Measurements from ENCODE around the gene U2AF1L4.

The U2AF1L4 gene

DNA sequence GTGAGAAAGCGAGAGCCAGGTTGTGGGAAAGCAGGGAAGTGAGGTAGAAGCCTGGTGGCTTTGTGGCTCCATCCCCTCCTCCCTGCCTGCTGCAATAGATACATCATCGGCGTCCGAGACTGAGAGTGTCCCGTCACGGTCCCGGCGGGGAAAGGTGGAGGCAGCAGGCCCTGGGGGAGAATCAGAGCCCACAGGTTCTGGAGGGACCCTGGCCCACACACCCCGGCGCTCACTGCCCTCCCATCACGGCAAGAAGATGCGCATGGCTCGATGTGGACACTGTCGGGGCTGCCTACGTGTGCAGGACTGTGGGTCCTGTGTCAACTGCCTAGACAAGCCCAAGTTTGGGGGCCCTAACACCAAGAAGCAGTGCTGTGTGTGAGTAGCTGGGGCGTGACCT lies 22.3 kb downstream of the U2AF1L4 start:
- no peaks in the 10 kb centered on the region for H3K27me3 ChIP-seq (ENCODE audit: control insufficient read depth in 1 of 2, insufficient read depth in 1 of 2, low read length in 2 of 2)
- no peak overlapping the region for H3K9ac ChIP-seq (ENCODE audit: low read length)
- H3K79me1 ChIP-seq (replicated peaks; ENCODE audit: low read length, poor library complexity, severe bottlenecking), result peaks cover 53% of the 10 kb centered on the region
- no peak overlapping the region for H3K27ac ChIP-seq (ENCODE audit: low read length, poor library complexity, severe bottlenecking)
- H4K91ac ChIP-seq (ENCODE audit: low read length), result no peak overlapping the region
- no peak overlapping the region for H2BK5ac ChIP-seq (ENCODE audit: low read depth, low read length, poor library complexity, severe bottlenecking)
- H2AK5ac ChIP-seq (ENCODE audit: low read length, severe bottlenecking), result no peak overlapping the region
- H4K8ac ChIP-seq (ENCODE audit: low read length), result no peak overlapping the region
- H2BK120ac ChIP-seq (ENCODE audit: low read depth, low read length), result no peak overlapping the region
- H3K36me3 ChIP-seq (ENCODE audit: control insufficient read depth in 1 of 2, insufficient read depth in 2 of 2, low read depth in 1 of 2, low read length in 2 of 2), result peaks cover 72 to 83% of the 10 kb centered on the region in 2 experiments
- no peak overlapping the region for H2AFZ ChIP-seq (ENCODE audit: low read depth, low read length)
- no peak overlapping the region for H3K4me2 ChIP-seq (ENCODE audit: low read length, poor library complexity, severe bottlenecking)
- peaks cover 11% of the 10 kb centered on the region for H3K4me1 ChIP-seq (ENCODE audit: control insufficient read depth, insufficient read depth, low read depth, low read length)
- no peak overlapping the region for H2BK15ac ChIP-seq (ENCODE audit: low read depth, poor library complexity, severe bottlenecking)
- H3K4ac ChIP-seq (ENCODE audit: low read depth in 1 of 2, low read length in 2 of 2), result no peak overlapping the region
- 98% methylated on average over 13 of the region's 16 CpGs for WGBS
- H3K14ac ChIP-seq (ENCODE audit: low read length in 2 of 2), result no peak overlapping the region
- H3K23ac ChIP-seq (ENCODE audit: low read length in 2 of 2), result no peak overlapping the region
- no peak overlapping the region for H3K18ac ChIP-seq (ENCODE audit: low read depth in 1 of 2, low read length in 2 of 2)
- no peak overlapping the region for H2BK12ac ChIP-seq (ENCODE audit: low read length in 2 of 2)
- no peaks in the 10 kb centered on the region for H3K9me3 ChIP-seq (ENCODE audit: control insufficient read depth, low read length)
- DNase-seq, result no peak
- no peak overlapping the region for H3K4me3 ChIP-seq (ENCODE audit: insufficient read depth in 1 of 2, low read depth in 1 of 2, low read length in 2 of 2)

- no peak for DNase-seq
- no peak overlapping the region for H3K27ac ChIP-seq (ENCODE audit: low read length, poor library complexity, severe bottlenecking)
- H4K91ac ChIP-seq (ENCODE audit: low read length), result peak overlapping the region; percentile 28
- no peak overlapping the region for H2BK15ac ChIP-seq (ENCODE audit: low read depth, poor library complexity, severe bottlenecking)
- no peaks in the 10 kb centered on the region for H3K9me3 ChIP-seq (ENCODE audit: control insufficient read depth, low read length)
- peak overlapping the region in 1 of 2 experiments; percentile 9 for H3K4ac ChIP-seq (ENCODE audit: low read depth in 1 of 2, low read length in 2 of 2)
- H3K23ac ChIP-seq (ENCODE audit: low read length in 2 of 2), result no peak overlapping the region
- H3K4me2 ChIP-seq (ENCODE audit: low read length, poor library complexity, severe bottlenecking), result no peak overlapping the region
- H3K36me3 ChIP-seq (ENCODE audit: control insufficient read depth in 1 of 2, insufficient read depth in 2 of 2, low read depth in 1 of 2, low read length in 2 of 2), result peaks cover 68 to 79% of the 10 kb centered on the region in 2 experiments
- peaks cover 50% of the 10 kb centered on the region for H3K79me1 ChIP-seq (replicated peaks; ENCODE audit: low read length, poor library complexity, severe bottlenecking)
- H3K27me3 ChIP-seq (ENCODE audit: control insufficient read depth in 1 of 2, insufficient read depth in 1 of 2, low read length in 2 of 2), result no peaks in the 10 kb centered on the region
- H3K4me3 ChIP-seq (ENCODE audit: insufficient read depth in 1 of 2, low read depth in 1 of 2, low read length in 2 of 2), result no peak overlapping the region
- H4K8ac ChIP-seq (ENCODE audit: low read length), result no peak overlapping the region
- WGBS, result 97% methylated on average over 14 of the region's 14 CpGs
- no peak overlapping the region for H3K18ac ChIP-seq (ENCODE audit: low read depth in 1 of 2, low read length in 2 of 2)
- H2BK5ac ChIP-seq (ENCODE audit: low read depth, low read length, poor library complexity, severe bottlenecking), result no peak overlapping the region
- peaks cover 11% of the 10 kb centered on the region for H3K4me1 ChIP-seq (ENCODE audit: control insufficient read depth, insufficient read depth, low read depth, low read length)
- no peak overlapping the region for H2BK120ac ChIP-seq (ENCODE audit: low read depth, low read length)
- H2AFZ ChIP-seq (ENCODE audit: low read depth, low read length), result no peak overlapping the region
- H3K9ac ChIP-seq (ENCODE audit: low read length), result no peak overlapping the region
- no peak overlapping the region for H2AK5ac ChIP-seq (ENCODE audit: low read length, severe bottlenecking)
- H2BK12ac ChIP-seq (ENCODE audit: low read length in 2 of 2), result no peak overlapping the region
- no peak overlapping the region for H3K14ac ChIP-seq (ENCODE audit: low read length in 2 of 2)
These were observed 22.8 kb downstream of the U2AF1L4 start for GRCh38 chr19:35722461-35722860.

- H3K4me1 ChIP-seq (ENCODE audit: control insufficient read depth, insufficient read depth, low read depth, low read length), result peaks cover 15% of the 10 kb centered on the region
- no peak overlapping the region for H3K18ac ChIP-seq (ENCODE audit: low read depth in 1 of 2, low read length in 2 of 2)
- H2AFZ ChIP-seq (ENCODE audit: low read depth, low read length), result no peak overlapping the region
- peak overlapping the region in 1 of 2 experiments; percentile 92 for H3K23ac ChIP-seq (ENCODE audit: low read length in 2 of 2)
- no peak overlapping the region for H4K91ac ChIP-seq (ENCODE audit: low read length)
- H3K27me3 ChIP-seq (ENCODE audit: control insufficient read depth in 1 of 2, insufficient read depth in 1 of 2, low read length in 2 of 2), result no peaks in the 10 kb centered on the region
- H3K14ac ChIP-seq (ENCODE audit: low read length in 2 of 2), result no peak overlapping the region
- no peaks in the 10 kb centered on the region for H3K9me3 ChIP-seq (ENCODE audit: control insufficient read depth, low read length)
- no peak overlapping the region for H2BK5ac ChIP-seq (ENCODE audit: low read depth, low read length, poor library complexity, severe bottlenecking)
- peaks cover 44% of the 10 kb centered on the region for H3K79me1 ChIP-seq (replicated peaks; ENCODE audit: low read length, poor library complexity, severe bottlenecking)
- no peak overlapping the region for H4K8ac ChIP-seq (ENCODE audit: low read length)
- no peak overlapping the region for H3K9ac ChIP-seq (ENCODE audit: low read length)
- peaks cover 58 to 69% of the 10 kb centered on the region in 2 experiments for H3K36me3 ChIP-seq (ENCODE audit: control insufficient read depth in 1 of 2, insufficient read depth in 2 of 2, low read depth in 1 of 2, low read length in 2 of 2)
- no peak overlapping the region for H3K4ac ChIP-seq (ENCODE audit: low read depth in 1 of 2, low read length in 2 of 2)
- H2AK5ac ChIP-seq (ENCODE audit: low read length, severe bottlenecking), result no peak overlapping the region
- 95% methylated on average over 16 of the region's 16 CpGs for WGBS
- H3K27ac ChIP-seq (ENCODE audit: low read length, poor library complexity, severe bottlenecking), result no peak overlapping the region
- no peak overlapping the region for H3K4me3 ChIP-seq (ENCODE audit: insufficient read depth in 1 of 2, low read depth in 1 of 2, low read length in 2 of 2)
- H2BK12ac ChIP-seq (ENCODE audit: low read length in 2 of 2), result no peak overlapping the region
- no peak for DNase-seq
- H2BK120ac ChIP-seq (ENCODE audit: low read depth, low read length), result no peak overlapping the region
- H3K4me2 ChIP-seq (ENCODE audit: low read length, poor library complexity, severe bottlenecking), result no peak overlapping the region
- no peak overlapping the region for H2BK15ac ChIP-seq (ENCODE audit: low read depth, poor library complexity, severe bottlenecking)
These were observed 23.8 kb downstream of the U2AF1L4 start for GRCh38 chr19:35721374-35721773.

- no peak overlapping the region for H2BK15ac ChIP-seq (ENCODE audit: low read depth, poor library complexity, severe bottlenecking)
These were observed 24.6 kb downstream of the U2AF1L4 start for GRCh38 chr19:35720648-35721047.

More at GRCh38 chr19:35720648-35721047, 24.6 kb downstream of the U2AF1L4 start:
- Histone ChIP-seq H3K27ac (ENCODE audit: low read length, poor library complexity, severe bottlenecking) (no peak overlapping the region), H3K9ac (ENCODE audit: low read length) (no peak overlapping the region), H3K9me3 (ENCODE audit: control insufficient read depth, low read length) (no peaks in the 10 kb centered on the region), H3K4me2 (ENCODE audit: low read length, poor library complexity, severe bottlenecking) (no peak overlapping the region), H2BK120ac (ENCODE audit: low read depth, low read length) (no peak overlapping the region), H3K4ac (ENCODE audit: low read depth in 1 of 2, low read length in 2 of 2) (no peak overlapping the region), H3K23ac (ENCODE audit: low read length in 2 of 2) (no peak overlapping the region), H4K91ac (ENCODE audit: low read length) (no peak overlapping the region), H3K4me1 (ENCODE audit: control insufficient read depth, insufficient read depth, low read depth, low read length) (peaks cover 22% of the 10 kb centered on the region), H3K79me1 (replicated peaks; ENCODE audit: low read length, poor library complexity, severe bottlenecking) (peaks cover 50% of the 10 kb centered on the region), H2BK12ac (ENCODE audit: low read length in 2 of 2) (no peak overlapping the region), H2AFZ (ENCODE audit: low read depth, low read length) (no peak overlapping the region), H2AK5ac (ENCODE audit: low read length, severe bottlenecking) (no peak overlapping the region), H4K8ac (ENCODE audit: low read length) (no peak overlapping the region), H3K18ac (ENCODE audit: low read depth in 1 of 2, low read length in 2 of 2) (no peak overlapping the region), H3K27me3 (ENCODE audit: control insufficient read depth in 1 of 2, insufficient read depth in 1 of 2, low read length in 2 of 2) (no peaks in the 10 kb centered on the region), H3K4me3 (ENCODE audit: insufficient read depth in 1 of 2, low read depth in 1 of 2, low read length in 2 of 2) (no peak overlapping the region), H3K14ac (ENCODE audit: low read length in 2 of 2) (no peak overlapping the region), H2BK5ac (ENCODE audit: low read depth, low read length, poor library complexity, severe bottlenecking) (no peak overlapping the region), H3K36me3 (ENCODE audit: control insufficient read depth in 1 of 2, insufficient read depth in 2 of 2, low read depth in 1 of 2, low read length in 2 of 2) (peaks cover 51 to 62% of the 10 kb centered on the region in 2 experiments)
- no peak for DNase-seq
- over 99% methylated on average over 17 of the region's 17 CpGs for WGBS

Measured in mesenchymal stem cell (in vitro differentiated cells and primary cell).